Esophagus squamous epithelium (tissue), 5 donors: ENCODE data around the gene CDCP1. TPM values are rescaled to one million over a fixed set of nuclear protein-coding genes. Genes with fewer than 3 reads are reported as not detected.

Experiments
- DNase-seq: peaks from one replicate; lab custom pipeline; 2025; lab: John Stamatoyannopoulos, UW
- H3K27ac ChIP-seq, 4 donors: fragments of 200-600 bp; sonication (generic); one replicate each; pipeline ENCODE4 v1.5.1; 2016 to 2019; ENCODE audit warnings: mild to moderate bottlenecking in 1 of 4
- H3K27me3 ChIP-seq, 4 donors: fragments of 200-600 bp; sonication (generic); 1 replicate in 3 of 4; 2 replicates in 1 of 4; pipeline versions ENCODE4 v1.5.1 to v1.6.0; 2017 to 2021; ENCODE audit warnings: antibody characterized with exemption in 1 of 4
- H3K36me3 ChIP-seq, 3 donors: fragments of 200-600 bp; sonication (generic); one replicate each; pipeline ENCODE4 v1.5.1; 2016 to 2019
- H3K4me1 ChIP-seq, 3 donors: fragments of 200-600 bp; sonication (generic); one replicate each; pipeline ENCODE4 v1.5.1; 2017 to 2019
- H3K4me3 ChIP-seq, 4 donors: fragments of 200-600 bp; sonication (generic); 1 replicate in 3 of 4; 2 replicates in 1 of 4; pipeline ENCODE4 v1.5.1; 2016 to 2019; ENCODE audit warnings: mild to moderate bottlenecking in 2 of 4, moderate library complexity in 1 of 4
- H3K9me3 ChIP-seq, 3 donors: fragments of 200-600 bp; sonication (generic); one replicate each; pipeline ENCODE4 v1.5.1; 2016 to 2019
- CTCF ChIP-seq, 6 experiments: fragments of 450-650 bp in 4 of 6; fragments of 200-600 bp in 2 of 6; sonication (generic) in 2 of 6; IDR thresholded peaks; one replicate each; pipeline ENCODE4 v1.5.1; 2016 to 2019; ENCODE audit warnings: antibody characterized with exemption in 6 of 6, mild to moderate bottlenecking in 4 of 6, moderate library complexity in 4 of 6
- POLR2A ChIP-seq, 4 donors: fragments of 450-650 bp; IDR thresholded peaks; one replicate each; pipeline ENCODE4 v1.6.1; 2017; ENCODE audit warnings: antibody characterized with exemption in 4 of 4, mild to moderate bottlenecking in 4 of 4, moderate library complexity in 3 of 4
- WGBS, 2 donors: methylation state at CpG; one replicate each; pipeline ENCODE4 v1.1.5; 2018; 5-methylcytosine and 5-hydroxymethylcytosine counted together
- intact Hi-C: fragments of 100-400 bp; cut with DNase I; formaldehyde crosslinking; loops from one replicate; pipeline ENCODE4 v1.15.0; 2022
- total RNA-seq, 4 donors: library from RNA; depleted of rRNA; stranded (reverse); fragments of >200 nt; gene quantifications; one replicate each; pipeline ENCODE4 v1.1.0, GENCODE V29; 2016
- donor health status: DM: yes; HTN: yes; CAD: no.

The CDCP1 gene
- total RNA-seq, 4 donors from 2014 or later = 35.7 to 95.4 (median 54.6) TPM

- intact Hi-C loops = no loop called here
- DNase-seq = no peak
- Histone ChIP-seq H3K4me1 (peaks cover 0 to 30% (median 5%) of the 10 kb centered on the region in 3 donors), H3K9me3 (no peaks in the 10 kb centered on the region), H3K4me3 (no peak overlapping the region), H3K36me3 (peaks cover 0 to 79% (median 8%) of the 10 kb centered on the region in 3 donors), H3K27ac (no peak overlapping the region), H3K27me3 (no peaks in the 10 kb centered on the region)
- WGBS, 2 donors = 76 to 79% methylated on average over 12 of the region's 13 CpGs
- TF ChIP-seq CTCF (IDR thresholded peaks at IDR 0.05) (no peak), POLR2A (IDR thresholded peaks at IDR 0.05) (no peak)
Observed at GRCh38 chr3:45084820-45085816, 61.1 kb downstream of the CDCP1 start.

DNA sequence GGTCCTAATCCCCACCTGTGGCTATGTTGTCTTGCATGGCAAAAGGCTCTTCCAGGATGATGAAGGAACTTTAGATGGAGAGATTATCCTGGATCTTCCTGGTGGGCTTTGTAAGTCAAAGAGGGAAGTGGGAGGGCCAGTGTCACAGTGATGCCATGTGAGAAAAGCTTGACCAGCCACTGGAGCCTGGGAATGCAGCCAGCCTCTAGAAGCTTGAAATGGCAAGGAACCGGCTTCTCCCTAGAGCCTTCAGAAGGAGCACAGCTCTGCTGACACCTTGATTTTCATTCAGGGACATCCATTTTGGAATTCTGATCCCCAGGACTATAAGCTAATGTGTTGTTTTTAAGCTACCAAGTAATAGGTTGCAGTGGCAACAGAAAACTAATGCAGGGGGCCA is 61.8 kb downstream of the CDCP1 start:
- Histone ChIP-seq H3K27ac (no peak overlapping the region), H3K4me1 (peaks cover 0 to 24% (median 5%) of the 10 kb centered on the region in 3 donors), H3K4me3 (no peak overlapping the region), H3K36me3 (peaks cover 0 to 71% (median 8%) of the 10 kb centered on the region in 3 donors), H3K9me3 (no peaks in the 10 kb centered on the region), H3K27me3 (no peaks in the 10 kb centered on the region)
- intact Hi-C loops = no loop called here
- no peak for DNase-seq
- 71% methylated on average over 1 of the region's 1 CpG for WGBS, 2 donors
- TF ChIP-seq POLR2A (IDR thresholded peaks at IDR 0.05) = no peak
- TF ChIP-seq CTCF (IDR thresholded peaks at IDR 0.05) = no peak

- no peaks in the 10 kb centered on the region for H3K9me3 ChIP-seq
- peaks cover 0 to 58% (median 8%) of the 10 kb centered on the region in 3 donors for H3K36me3 ChIP-seq
- no peak for DNase-seq
- H3K27ac ChIP-seq = no peak overlapping the region
- H3K4me3 ChIP-seq = no peak overlapping the region
- TF ChIP-seq CTCF (IDR thresholded peaks at IDR 0.05) (no peak), POLR2A (IDR thresholded peaks at IDR 0.05) (no peak)
- peaks cover 0 to 15% (median 2%) of the 10 kb centered on the region in 3 donors for H3K4me1 ChIP-seq
- intact Hi-C loops = no loop called here
- WGBS, 2 donors = 62 to 64% methylated on average over 4 to 6 of the region's 6 CpGs
- no peaks in the 10 kb centered on the region for H3K27me3 ChIP-seq
Observed at GRCh38 chr3:45083023-45083422, 63.2 kb downstream of the CDCP1 start.

DNA sequence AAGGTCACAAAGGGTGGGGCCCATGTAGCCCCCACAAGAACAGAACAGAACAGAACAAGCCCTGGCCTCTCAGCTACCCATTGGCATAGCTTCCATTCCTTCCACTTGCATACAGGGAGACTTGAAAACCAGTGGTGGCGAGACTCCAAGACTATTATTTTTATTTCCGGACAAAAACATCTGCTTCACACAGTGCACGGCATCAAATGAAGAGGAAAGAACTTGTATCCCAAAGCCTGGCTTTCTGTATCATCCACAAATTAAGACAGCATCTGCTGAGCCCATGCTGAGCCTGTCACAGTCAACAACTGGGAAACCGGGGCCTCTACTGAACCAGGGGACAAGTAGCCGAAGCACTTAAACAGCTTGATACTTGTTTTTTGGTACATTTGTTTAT is 64.0 kb downstream of the CDCP1 start:
- WGBS, 2 donors = 78% methylated on average over 5 of the region's 5 CpGs

More for the DNA sequence above, 64.0 kb downstream of the CDCP1 start:
- Histone ChIP-seq H3K36me3 (peaks cover 0 to 50% (median 8%) of the 10 kb centered on the region in 3 donors), H3K27ac (no peak overlapping the region), H3K27me3 (no peaks in the 10 kb centered on the region), H3K9me3 (no peaks in the 10 kb centered on the region), H3K4me3 (no peak overlapping the region), H3K4me1 (peaks cover 0 to 6% (median 0%) of the 10 kb centered on the region in 3 donors)
- DNase-seq = no peak
- intact Hi-C loops = no loop called here
- no peak for TF ChIP-seq CTCF (IDR thresholded peaks at IDR 0.05)
- no peak for TF ChIP-seq POLR2A (IDR thresholded peaks at IDR 0.05)
